Ovary (tissue), 9 donors: ENCODE data around the gene DIAPH1. TPM values are rescaled to one million over a fixed set of nuclear protein-coding genes. Genes with fewer than 3 reads are reported as not detected.

Experiments used
- DNase-seq, 5 donors: peaks; one replicate each; pipeline ENCODE4 v3.0.0-alpha.2; 2019 to 2020
- H3K27ac ChIP-seq, 2 donors: fragments of 200-600 bp; one replicate each; pipeline versions ENCODE4 v1.5.1 to v1.8.0; 2019 to 2022
- H3K27me3 ChIP-seq: fragments of 200-600 bp; one replicate; pipeline ENCODE4 v1.8.0; 2022
- H3K36me3 ChIP-seq: fragments of 200-600 bp; sonication (generic); one replicate; pipeline ENCODE4 v1.5.1; 2019
- H3K4me1 ChIP-seq: one replicate; pipeline ENCODE4 v1.8.1; 2013; ENCODE audit warnings: mild to moderate bottlenecking, moderate library complexity; ENCODE audit not compliant: insufficient read depth
- H3K4me3 ChIP-seq: fragments of 200-600 bp; sonication (generic); one replicate; pipeline ENCODE4 v1.5.1; 2017
- H3K9me3 ChIP-seq, 2 donors: fragments of 200-600 bp in 1 of 2; sonication (generic) in 1 of 2; one replicate each; pipeline versions ENCODE4 v1.5.1 to v1.8.1; 2013 to 2019; ENCODE audit warnings: mild to moderate bottlenecking in 1 of 2, moderate library complexity in 1 of 2
- CTCF ChIP-seq, 3 donors: fragments of 450-650 bp in 2 of 3; fragments of 200-600 bp in 1 of 3; IDR thresholded peaks; one replicate each; pipeline versions ENCODE4 v1.5.1 to v1.8.0; 2016 to 2022; ENCODE audit warnings: antibody characterized with exemption in 3 of 3, mild to moderate bottlenecking in 1 of 3
- EP300 ChIP-seq: sonication (generic); formaldehyde crosslinking; IDR thresholded peaks from one replicate; pipeline ENCODE4 v1.6.1; 2017; ENCODE audit warnings: antibody characterized with exemption
- POLR2A ChIP-seq: fragments of 450-650 bp; IDR thresholded peaks from one replicate; pipeline ENCODE4 v1.6.1; 2017; ENCODE audit warnings: antibody characterized with exemption, mild to moderate bottlenecking, moderate library complexity
- WGBS, 3 donors: extraction: QIAGEN DNeasy Blood & Tissue Kit in 1 of 3; methylation state at CpG; one replicate each; pipeline versions ENCODE4 v1.1.5 to v1.1.7; 2013 to 2017; 5-methylcytosine and 5-hydroxymethylcytosine counted together
- intact Hi-C, 4 donors: fragments of 100-400 bp; cut with DNase I; formaldehyde crosslinking; loops; one replicate each; pipeline versions ENCODE4 v1.11.0 to v1.15.1; 2022 to 2023
- polyA plus RNA-seq, 2 donors: library from polyadenylated mRNA; stranded (reverse); fragments of 200-250 nt in 1 of 2; fragments of 350-450 nt in 1 of 2; fragmentation: Illumina TruSeq in 1 of 2; extraction: RNeasy Lipid Tissue Mini Kit (QIAGEN cat#74804) in 1 of 2; gene quantifications; one replicate each; pipeline ENCODE4 v1.2.3, GENCODE V29; 2013 to 2014
- total RNA-seq, 7 donors: library from RNA; depleted of rRNA in 2 of 7; stranded (reverse); fragments of >200 nt in 2 of 7; fragmentation: NEBNext Ultra II Directional in 3 of 7; extraction: Animal tissue kit (Norgen Biotek cat#: 25700) in 3 of 7; gene quantifications; one replicate each; pipeline versions ENCODE4 v1.1.0 to v1.2.4, GENCODE V29; 2016 to 2023
- donor health status: DM: no; HTN: no; CAD: no; lungs with moderate emphysema.
- donor health status: DM: no; HTN: no; CAD: no.
- donor health status: Bipolar disorder and iron deficiency.
- donor health status: DM: yes; HTN: yes; CAD: no.
- donor health status: DM: no; HTN: no; CAD: no.
- donor health status: DM: yes; HTN: yes; CAD: no.

The DIAPH1 gene
- total and polyA plus RNA-seq, 9 donors, result 21.2 to 51.0 (median 44.0) TPM

GRCh38 chr5:141602606-141603005, 16.2 kb downstream of the DIAPH1 start:
- Histone ChIP-seq H3K36me3 (no peaks in the 10 kb centered on the region), H3K9me3 (no peaks in the 10 kb centered on the region), H3K4me3 (no peak overlapping the region), H3K4me1 (no peaks in the 10 kb centered on the region), H3K27ac (no peak overlapping the region), H3K27me3 (no peaks in the 10 kb centered on the region)
- no peak for TF ChIP-seq POLR2A
- TF ChIP-seq EP300, result no peak
- TF ChIP-seq CTCF (IDR thresholded peaks at IDR 0.05), result no peak
- intact Hi-C loops, result no loop called here
- 92 to 97% (median 96%) methylated on average over 1 of the region's 1 CpG for WGBS, 3 donors
- DNase-seq, result no peak

- Histone ChIP-seq H3K9me3 (no peaks in the 10 kb centered on the region), H3K4me3 (no peak overlapping the region), H3K27ac (no peak overlapping the region), H3K36me3 (no peaks in the 10 kb centered on the region), H3K27me3 (no peaks in the 10 kb centered on the region), H3K4me1 (no peaks in the 10 kb centered on the region)
- TF ChIP-seq EP300 (no peak), CTCF (IDR thresholded peaks at IDR 0.05) (no peak), POLR2A (no peak)
- no peak for DNase-seq
- intact Hi-C loops, result no loop called here
- 75 to 82% (median 77%) methylated on average over 3 of the region's 3 CpGs for WGBS, 3 donors
Observed at GRCh38 chr5:141598391-141599345, 20.1 kb downstream of the DIAPH1 start.

- no peak for DNase-seq
- Histone ChIP-seq H3K4me1 (no peaks in the 10 kb centered on the region), H3K9me3 (no peaks in the 10 kb centered on the region), H3K36me3 (no peaks in the 10 kb centered on the region), H3K27me3 (no peaks in the 10 kb centered on the region), H3K4me3 (no peak overlapping the region), H3K27ac (no peak overlapping the region)
- intact Hi-C loops, result no loop called here
- no peak for TF ChIP-seq CTCF (IDR thresholded peaks at IDR 0.05)
- 94 to 98% (median 95%) methylated on average over 2 of the region's 2 CpGs for WGBS, 3 donors
Observed at GRCh38 chr5:141597814-141598213, 21.0 kb downstream of the DIAPH1 start.

GRCh38 chr5:141597394-141597793, 21.4 kb downstream of the DIAPH1 start:
- TF ChIP-seq EP300 (no peak), POLR2A (no peak), CTCF (IDR thresholded peaks at IDR 0.05) (no peak)
- Histone ChIP-seq H3K36me3 (no peaks in the 10 kb centered on the region), H3K4me1 (no peaks in the 10 kb centered on the region), H3K27me3 (no peaks in the 10 kb centered on the region), H3K4me3 (no peak overlapping the region), H3K9me3 (no peaks in the 10 kb centered on the region), H3K27ac (no peak overlapping the region)
- intact Hi-C loops, result no loop called here
- no peak for DNase-seq
- WGBS, 3 donors, result 88 to 91% (median 89%) methylated on average over 2 of the region's 2 CpGs
